Activated naive CD8-positive, alpha-beta T cell (primary cell): ENCODE data around the gene BTBD6.

ENCODE experiments used
- H3K27ac Mint-ChIP-seq: one replicate; pipeline ENCODE4 v1.8.0; 2021; ENCODE audit warnings: mixed read lengths
- H3K27me3 Mint-ChIP-seq: one replicate; pipeline ENCODE4 v1.8.0; 2021; ENCODE audit warnings: mixed read lengths
- H3K36me3 Mint-ChIP-seq: one replicate; pipeline ENCODE4 v1.8.0; 2021; ENCODE audit warnings: mixed read lengths
- H3K4me1 Mint-ChIP-seq: one replicate; pipeline ENCODE4 v1.8.0; 2021; ENCODE audit warnings: low read depth, mixed read lengths
- H3K4me3 Mint-ChIP-seq: one replicate; pipeline ENCODE4 v1.8.0; 2021; ENCODE audit warnings: mild to moderate bottlenecking, mixed read lengths
- H3K9me3 Mint-ChIP-seq: one replicate; pipeline ENCODE4 v1.8.0; 2021; ENCODE audit warnings: low read depth, mixed read lengths

The BTBD6 gene

DNA sequence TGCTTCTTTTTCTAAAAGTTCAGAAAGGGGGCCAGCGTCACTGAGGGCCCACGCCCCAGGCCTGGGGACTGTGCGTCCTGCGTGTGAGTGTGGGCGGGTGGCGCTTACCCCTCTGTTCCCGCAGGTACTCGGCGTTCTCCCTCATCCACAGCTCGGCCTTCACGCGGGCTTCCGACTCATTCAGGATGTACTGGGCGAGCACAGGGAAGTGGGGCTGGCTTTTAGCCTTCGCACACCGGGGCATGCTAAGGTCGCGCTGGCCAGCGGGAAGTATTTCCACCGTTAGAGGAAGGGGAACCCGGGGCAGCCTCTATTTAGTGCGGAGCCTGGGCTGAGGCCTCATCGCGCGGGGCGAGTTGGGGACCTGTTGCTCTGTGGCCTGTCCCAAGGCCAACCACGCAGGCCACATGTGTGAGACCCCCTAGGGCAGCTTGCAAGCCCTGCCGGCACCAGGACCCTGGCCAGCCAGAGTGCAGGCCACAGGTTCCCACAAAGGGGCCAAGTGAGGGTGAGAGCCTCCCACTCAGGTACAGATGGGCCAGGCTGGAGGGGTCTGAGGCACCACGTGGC, 29.2 kb upstream of the BTBD6 start:
- Mint-ChIP-seq H3K27ac (no peak overlapping the region), H3K36me3 (peaks cover 8% of the 10 kb centered on the region), H3K9me3 (no peaks in the 10 kb centered on the region)

DNA sequence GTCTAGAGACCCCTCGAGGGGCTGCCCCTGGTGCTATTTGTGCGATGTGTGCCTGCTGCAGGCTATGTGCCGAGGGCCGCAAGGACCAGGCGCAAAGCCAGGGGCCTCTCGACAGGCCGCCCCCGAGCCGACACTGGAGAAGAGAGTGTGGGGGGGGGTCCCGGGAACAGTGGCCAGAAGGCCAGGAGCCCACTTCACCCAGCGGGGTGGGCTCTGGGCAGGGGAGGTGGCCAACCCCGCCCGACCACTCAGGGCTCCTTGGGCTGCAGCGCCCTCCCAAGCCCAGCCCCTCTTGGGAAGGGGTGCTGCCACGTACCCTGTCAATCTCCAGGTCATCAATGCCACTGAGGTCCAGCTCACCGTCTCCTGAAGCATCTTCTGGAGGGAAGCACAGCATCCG, 28.6 kb upstream of the BTBD6 start:
- Mint-ChIP-seq H3K27me3 (no peaks in the 10 kb centered on the region), H3K27ac (no peak overlapping the region), H3K4me1 (no peaks in the 10 kb centered on the region), H3K4me3 (no peak overlapping the region), H3K36me3 (peaks cover 8% of the 10 kb centered on the region), H3K9me3 (no peaks in the 10 kb centered on the region)

More for the DNA sequence above, 29.2 kb upstream of the BTBD6 start:
- H3K4me1 Mint-ChIP-seq = no peaks in the 10 kb centered on the region
- H3K4me3 Mint-ChIP-seq = no peak overlapping the region
- no peaks in the 10 kb centered on the region for H3K27me3 Mint-ChIP-seq

DNA sequence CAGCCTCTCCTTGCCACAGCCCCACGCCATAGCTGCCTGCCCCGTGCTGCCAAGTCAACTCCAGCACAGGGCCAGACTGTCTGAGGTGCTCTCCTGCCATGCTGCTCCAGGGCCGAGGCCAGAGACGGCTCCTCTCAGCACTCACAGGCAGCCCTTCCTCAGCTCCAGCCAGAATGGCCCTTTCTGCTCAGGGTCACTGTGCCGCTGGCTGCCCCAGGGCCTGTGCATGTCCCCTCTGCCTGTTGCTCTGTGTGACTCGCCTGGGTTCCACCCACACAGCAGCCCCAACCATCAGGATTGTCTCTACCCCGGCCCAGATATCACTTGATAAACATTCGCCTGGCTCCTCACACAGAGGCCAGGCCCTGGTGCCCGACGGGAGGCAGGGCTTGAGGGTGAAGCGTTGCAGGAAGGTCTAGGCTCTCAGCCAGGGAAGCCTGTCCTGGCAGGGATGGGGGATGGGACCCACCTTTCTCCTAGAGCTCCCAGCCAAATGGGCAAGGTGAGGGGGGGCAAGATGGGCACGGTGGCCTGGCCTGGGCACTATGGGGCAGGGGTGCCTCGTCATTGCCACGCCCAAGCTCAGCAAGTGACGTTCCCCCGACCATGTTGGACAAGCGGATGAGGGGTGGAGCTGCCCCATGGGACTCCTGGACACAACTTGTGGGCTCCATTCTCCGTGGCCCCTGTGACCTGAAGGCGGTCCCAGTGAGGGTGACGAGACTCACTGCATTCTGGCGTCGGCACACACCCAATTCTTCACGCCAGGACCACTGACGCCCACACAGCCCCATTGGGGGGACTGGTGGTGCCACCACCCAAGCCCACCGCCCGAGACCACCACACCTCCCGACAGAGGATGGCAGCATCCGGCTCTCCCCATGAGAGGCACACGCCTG, 27.4 kb upstream of the BTBD6 start:
- no peaks in the 10 kb centered on the region for H3K9me3 Mint-ChIP-seq
- H3K4me1 Mint-ChIP-seq = no peaks in the 10 kb centered on the region
- H3K4me3 Mint-ChIP-seq = no peak overlapping the region
- H3K27me3 Mint-ChIP-seq = no peaks in the 10 kb centered on the region
- no peak overlapping the region for H3K27ac Mint-ChIP-seq
- H3K36me3 Mint-ChIP-seq = peaks cover 3% of the 10 kb centered on the region

DNA sequence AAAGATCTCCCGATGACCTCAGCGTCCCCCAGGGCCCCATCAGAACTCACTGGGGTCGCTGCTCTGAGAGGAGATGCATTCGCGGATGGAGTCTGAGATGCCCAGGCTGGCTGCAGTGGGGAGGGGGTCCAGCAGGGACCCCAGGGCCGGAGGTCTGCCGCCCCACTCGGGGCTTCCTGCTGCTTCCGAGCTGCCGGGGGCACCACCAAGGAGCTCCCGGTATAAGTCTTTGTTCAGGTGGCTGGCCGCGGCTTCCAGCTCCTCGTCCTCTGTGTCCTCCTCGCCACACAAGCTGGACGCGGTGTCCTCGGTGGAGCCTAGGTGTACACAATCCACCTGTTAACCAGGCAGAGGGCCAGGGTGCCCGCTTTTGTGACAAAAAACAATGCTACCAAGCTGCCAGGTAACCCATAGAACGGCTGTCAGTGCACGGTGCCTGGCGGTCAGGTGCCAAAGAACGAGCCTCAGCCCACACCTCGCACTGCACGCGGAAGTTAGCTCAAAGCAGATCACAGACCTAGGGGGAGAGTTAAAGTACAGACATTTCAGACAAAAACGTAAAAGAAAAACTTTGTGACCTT, 26.6 kb upstream of the BTBD6 start:
- peaks cover 3% of the 10 kb centered on the region for H3K36me3 Mint-ChIP-seq
- no peaks in the 10 kb centered on the region for H3K27me3 Mint-ChIP-seq
- H3K9me3 Mint-ChIP-seq = no peaks in the 10 kb centered on the region
- no peak overlapping the region for H3K4me3 Mint-ChIP-seq
- H3K4me1 Mint-ChIP-seq = no peaks in the 10 kb centered on the region
- no peak overlapping the region for H3K27ac Mint-ChIP-seq

DNA sequence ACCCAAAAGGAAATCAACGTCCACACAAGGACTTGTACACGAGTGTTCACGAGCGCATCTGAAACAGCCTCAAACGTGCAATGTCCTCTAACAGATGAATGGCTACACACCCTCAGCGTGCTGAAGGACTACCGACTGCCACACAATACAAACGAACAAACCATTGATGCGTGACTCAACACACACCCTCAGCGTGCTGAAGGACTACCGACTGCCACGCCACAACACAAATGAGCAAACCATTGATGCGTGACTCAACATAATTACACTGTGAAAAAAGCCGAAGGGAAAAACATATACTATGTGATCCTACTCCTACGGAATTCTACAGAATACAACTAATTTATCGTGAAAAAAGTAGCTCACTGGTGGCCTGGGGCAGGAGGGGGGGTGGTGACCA, 25.1 kb upstream of the BTBD6 start:
- H3K4me1 Mint-ChIP-seq = no peaks in the 10 kb centered on the region
- no peak overlapping the region for H3K4me3 Mint-ChIP-seq
- no peak overlapping the region for H3K27ac Mint-ChIP-seq
- no peaks in the 10 kb centered on the region for H3K9me3 Mint-ChIP-seq
- H3K27me3 Mint-ChIP-seq = no peaks in the 10 kb centered on the region
- peaks cover 3% of the 10 kb centered on the region for H3K36me3 Mint-ChIP-seq

DNA sequence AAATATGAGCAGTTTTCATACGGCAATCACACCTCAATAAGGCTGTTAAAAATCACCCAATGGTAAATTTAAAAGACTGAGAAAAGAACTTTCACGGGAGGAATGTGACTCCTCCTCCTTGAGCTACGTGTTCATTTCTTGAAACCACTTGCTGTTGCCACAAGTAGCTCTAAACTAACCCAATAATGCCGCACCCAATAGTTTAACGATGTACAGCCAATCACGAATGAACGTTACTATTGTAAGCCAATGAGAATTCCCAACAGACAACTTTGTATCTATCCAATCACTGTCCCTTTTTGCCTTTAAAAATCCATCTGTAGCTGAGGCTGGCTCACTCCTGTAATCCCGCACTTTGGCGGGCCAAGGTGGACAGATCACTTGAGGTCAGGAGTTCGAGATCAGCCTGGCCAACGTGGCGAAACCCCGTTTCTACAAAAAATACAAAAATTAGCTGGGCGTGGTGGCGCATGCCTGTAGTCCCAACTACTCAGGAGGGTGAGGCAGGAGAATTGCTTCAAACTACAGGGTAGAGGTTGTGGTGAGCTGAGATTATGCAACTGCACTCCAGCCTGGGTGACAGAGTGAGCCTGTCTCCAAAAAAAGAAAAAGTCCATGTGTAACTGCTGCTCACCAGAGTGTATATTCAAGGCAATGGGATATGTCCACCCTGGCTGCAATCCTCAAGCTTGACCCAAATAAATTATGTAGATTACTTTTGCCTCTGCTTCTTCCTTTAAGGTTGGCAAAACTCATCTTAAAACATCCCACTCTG, 24.4 kb upstream of the BTBD6 start:
- Mint-ChIP-seq H3K27me3 (no peaks in the 10 kb centered on the region), H3K4me1 (no peaks in the 10 kb centered on the region), H3K4me3 (no peak overlapping the region), H3K27ac (no peak overlapping the region), H3K9me3 (no peaks in the 10 kb centered on the region), H3K36me3 (peaks cover 3% of the 10 kb centered on the region)

DNA sequence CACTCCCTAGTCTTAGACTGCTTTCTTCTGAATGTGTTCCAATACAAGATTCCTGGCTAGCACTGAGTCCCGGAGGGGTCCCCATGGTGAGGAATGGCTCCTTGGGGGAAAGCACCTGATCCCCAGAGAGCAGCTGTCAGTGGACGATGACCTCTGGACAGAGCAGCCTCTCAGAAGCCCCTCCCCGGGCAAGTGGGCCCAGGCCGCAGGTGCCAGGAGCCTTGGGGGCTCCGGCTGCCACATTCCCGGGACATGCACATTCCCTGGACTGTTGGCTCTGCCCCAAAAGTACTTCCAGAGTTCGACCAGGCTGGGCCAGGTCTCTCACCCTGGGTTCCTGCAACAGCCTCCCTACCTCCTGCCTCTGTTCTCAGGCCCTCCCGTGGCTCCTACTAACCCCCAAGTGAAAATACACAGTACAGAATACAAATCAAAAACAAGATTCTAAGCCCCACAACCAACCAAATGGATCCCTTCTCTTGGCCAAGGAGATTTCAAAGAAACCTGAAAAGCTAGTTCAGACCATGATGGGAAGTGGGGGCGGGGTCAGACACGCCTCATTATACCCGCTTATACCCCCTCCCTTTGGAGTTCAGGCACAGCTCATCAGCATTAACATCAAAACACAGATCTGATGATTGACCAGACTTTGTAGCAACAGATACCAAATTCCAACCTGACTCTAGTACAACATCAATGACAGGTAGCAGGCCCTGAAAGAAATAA, 23.3 kb upstream of the BTBD6 start:
- no peaks in the 10 kb centered on the region for H3K27me3 Mint-ChIP-seq
- H3K4me3 Mint-ChIP-seq = no peak overlapping the region
- H3K36me3 Mint-ChIP-seq = peaks cover 3% of the 10 kb centered on the region
- no peak overlapping the region for H3K27ac Mint-ChIP-seq
- H3K9me3 Mint-ChIP-seq = no peaks in the 10 kb centered on the region
- no peaks in the 10 kb centered on the region for H3K4me1 Mint-ChIP-seq

DNA sequence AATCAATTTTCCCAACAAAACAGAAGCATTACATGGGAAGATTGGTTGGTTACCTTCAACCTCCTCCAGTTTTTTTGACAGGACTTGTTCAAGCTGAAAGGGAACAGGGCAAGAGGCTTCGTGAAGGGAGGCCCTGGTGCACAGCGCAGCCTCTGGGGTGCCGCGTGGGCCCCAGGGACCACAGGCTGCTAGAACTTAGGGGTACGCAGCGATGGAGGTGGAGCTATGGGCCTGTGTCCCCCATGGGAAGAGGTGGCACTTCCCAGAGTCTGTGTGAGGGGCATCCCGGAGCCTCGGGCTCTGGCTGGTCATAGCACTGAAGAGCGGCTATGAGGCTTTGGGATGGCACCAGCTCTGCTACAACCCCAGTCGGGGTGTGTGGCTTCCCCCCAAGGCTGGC, 22.1 kb upstream of the BTBD6 start:
- H3K36me3 Mint-ChIP-seq = peaks cover 3% of the 10 kb centered on the region
- no peaks in the 10 kb centered on the region for H3K9me3 Mint-ChIP-seq
- no peaks in the 10 kb centered on the region for H3K4me1 Mint-ChIP-seq
- no peak overlapping the region for H3K4me3 Mint-ChIP-seq
- no peak overlapping the region for H3K27ac Mint-ChIP-seq
- no peaks in the 10 kb centered on the region for H3K27me3 Mint-ChIP-seq

DNA sequence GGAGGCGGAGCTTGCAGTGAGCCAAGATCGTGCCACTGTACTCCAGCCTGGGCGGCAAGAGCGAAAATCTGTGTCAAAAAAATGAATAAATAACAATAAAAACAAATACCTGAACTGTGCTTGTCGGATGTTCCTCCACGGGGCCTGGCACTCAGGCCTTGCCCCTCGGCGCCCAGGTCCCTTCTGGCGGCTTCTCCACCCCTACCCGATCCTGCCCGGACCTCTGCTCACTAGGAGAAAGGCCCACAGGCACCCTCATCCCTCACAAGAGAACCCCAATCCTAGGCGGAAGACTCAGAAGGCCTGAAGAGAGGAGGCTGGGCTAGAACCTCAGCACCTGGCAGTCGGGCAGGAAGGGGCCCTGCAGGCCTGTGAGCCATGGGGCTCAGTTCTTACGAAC, 21.0 kb upstream of the BTBD6 start:
- peaks cover 3% of the 10 kb centered on the region for H3K36me3 Mint-ChIP-seq
- H3K27me3 Mint-ChIP-seq = no peaks in the 10 kb centered on the region
- no peaks in the 10 kb centered on the region for H3K4me1 Mint-ChIP-seq
- no peak overlapping the region for H3K4me3 Mint-ChIP-seq
- H3K27ac Mint-ChIP-seq = no peak overlapping the region
- no peaks in the 10 kb centered on the region for H3K9me3 Mint-ChIP-seq

DNA sequence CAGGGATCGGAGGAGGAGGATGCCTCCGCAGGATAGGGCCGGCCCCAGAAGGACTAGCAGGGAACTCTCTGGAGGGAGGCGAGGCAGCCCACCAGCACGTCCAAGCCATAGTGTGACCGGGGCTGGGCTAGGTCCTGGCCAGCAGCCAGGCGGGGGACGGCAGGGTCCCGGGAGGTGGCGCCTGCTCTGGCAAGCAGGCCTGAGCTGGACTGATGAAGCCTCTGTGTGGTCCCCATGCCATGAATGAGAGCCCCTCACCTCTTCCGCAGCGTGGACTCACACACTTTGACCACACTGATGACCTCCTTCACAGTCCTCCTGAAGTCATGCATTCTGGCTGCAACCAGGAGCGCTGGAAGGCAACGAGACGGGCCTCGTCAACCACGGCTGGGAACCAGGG, 19.8 kb upstream of the BTBD6 start:
- Mint-ChIP-seq H3K27me3 (no peaks in the 10 kb centered on the region), H3K4me3 (no peak overlapping the region), H3K27ac (no peak overlapping the region), H3K9me3 (no peaks in the 10 kb centered on the region), H3K4me1 (no peaks in the 10 kb centered on the region), H3K36me3 (no peaks in the 10 kb centered on the region)

DNA sequence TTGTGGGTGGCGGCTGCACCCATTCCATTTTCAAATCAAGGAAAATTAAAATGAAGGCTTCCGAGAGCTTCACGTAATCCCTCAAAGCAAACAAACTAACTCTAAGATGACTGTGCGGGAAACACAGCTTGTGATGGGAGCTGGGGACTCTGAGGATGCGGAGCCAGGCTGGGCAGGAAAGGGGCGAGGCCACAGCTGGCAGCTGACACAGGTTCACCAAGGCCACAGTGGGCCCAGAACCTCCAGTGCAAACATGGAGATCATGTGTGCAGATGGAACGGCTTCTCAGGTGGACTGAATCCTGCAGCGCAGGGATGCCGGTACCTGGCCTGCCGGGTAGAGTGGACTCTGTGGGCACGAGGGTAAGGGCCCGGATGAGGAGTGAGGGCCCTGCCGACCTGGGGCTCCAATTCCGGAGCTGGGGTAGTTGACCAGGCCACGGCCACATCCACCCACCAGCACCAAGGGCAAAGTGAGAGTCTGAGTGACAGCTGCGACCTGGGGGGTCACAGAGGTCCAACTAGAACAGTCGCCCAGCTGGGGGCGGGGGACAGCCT, 19.2 kb upstream of the BTBD6 start:
- Mint-ChIP-seq H3K36me3 (no peaks in the 10 kb centered on the region), H3K9me3 (no peaks in the 10 kb centered on the region), H3K4me3 (no peak overlapping the region), H3K4me1 (no peaks in the 10 kb centered on the region), H3K27me3 (no peaks in the 10 kb centered on the region), H3K27ac (no peak overlapping the region)

DNA sequence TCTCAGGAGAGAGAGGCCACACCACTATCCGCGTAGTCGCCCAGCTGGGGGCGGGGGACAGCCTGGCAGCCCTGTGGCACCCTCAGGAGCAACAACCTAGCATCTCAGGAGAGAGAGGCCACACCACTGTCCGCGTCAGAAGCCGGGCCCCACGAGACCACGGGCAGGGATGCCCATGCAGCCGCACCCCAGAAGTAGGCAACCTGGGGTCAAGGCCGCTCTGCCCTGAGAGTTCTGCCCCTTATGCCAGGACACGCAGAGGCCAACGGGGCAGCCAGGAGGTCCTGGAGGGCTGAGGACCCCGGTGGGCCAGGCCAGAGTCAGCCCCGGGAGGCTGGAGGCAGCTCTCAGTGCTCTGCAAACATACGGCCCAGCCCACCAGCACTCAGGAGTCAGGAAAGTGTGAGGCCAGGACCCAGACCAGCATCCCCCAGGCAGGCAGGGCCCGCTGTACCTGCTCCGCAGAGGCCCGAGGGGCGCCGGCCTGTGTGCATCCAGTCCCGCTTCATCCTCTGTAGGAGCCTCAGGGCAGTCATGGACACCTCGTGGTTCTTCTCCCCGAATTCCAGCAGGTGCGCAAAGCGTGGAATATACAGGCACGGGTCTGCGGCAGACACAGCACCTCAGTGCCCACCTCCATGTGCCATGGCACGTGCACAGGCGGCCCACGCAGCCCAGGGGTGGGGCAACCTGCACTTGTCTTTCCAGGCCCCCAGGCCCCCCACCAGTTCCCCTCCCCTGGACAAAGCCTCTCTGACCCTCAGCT, 7.3 kb upstream of the BTBD6 start:
- Mint-ChIP-seq H3K27me3 (no peaks in the 10 kb centered on the region), H3K4me3 (no peak overlapping the region), H3K4me1 (peaks cover 7% of the 10 kb centered on the region), H3K27ac (no peak overlapping the region), H3K36me3 (no peaks in the 10 kb centered on the region), H3K9me3 (no peaks in the 10 kb centered on the region)

DNA sequence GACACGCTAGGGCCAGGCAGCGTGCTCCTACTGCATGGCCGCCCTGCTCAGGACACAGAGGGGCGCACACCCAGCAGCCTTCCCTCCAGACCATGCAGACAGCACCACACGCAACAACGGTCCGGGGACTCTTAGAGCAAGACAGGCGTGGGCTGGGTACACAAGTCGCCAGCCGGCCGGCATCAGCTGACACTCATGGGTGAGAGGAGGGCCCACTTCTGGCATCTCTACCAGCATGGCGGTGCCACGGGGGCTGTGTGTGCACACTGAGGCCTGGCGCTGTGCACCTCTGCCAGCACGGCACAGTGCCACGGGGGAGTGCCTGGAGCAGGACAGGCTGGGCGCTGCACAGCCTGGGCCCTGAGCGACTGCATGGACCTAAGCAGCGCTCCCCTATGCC, 6.7 kb upstream of the BTBD6 start:
- H3K4me3 Mint-ChIP-seq = no peak overlapping the region
- H3K9me3 Mint-ChIP-seq = no peaks in the 10 kb centered on the region
- no peaks in the 10 kb centered on the region for H3K36me3 Mint-ChIP-seq
- H3K27ac Mint-ChIP-seq = no peak overlapping the region
- H3K4me1 Mint-ChIP-seq = peaks cover 9% of the 10 kb centered on the region
- H3K27me3 Mint-ChIP-seq = no peaks in the 10 kb centered on the region

DNA sequence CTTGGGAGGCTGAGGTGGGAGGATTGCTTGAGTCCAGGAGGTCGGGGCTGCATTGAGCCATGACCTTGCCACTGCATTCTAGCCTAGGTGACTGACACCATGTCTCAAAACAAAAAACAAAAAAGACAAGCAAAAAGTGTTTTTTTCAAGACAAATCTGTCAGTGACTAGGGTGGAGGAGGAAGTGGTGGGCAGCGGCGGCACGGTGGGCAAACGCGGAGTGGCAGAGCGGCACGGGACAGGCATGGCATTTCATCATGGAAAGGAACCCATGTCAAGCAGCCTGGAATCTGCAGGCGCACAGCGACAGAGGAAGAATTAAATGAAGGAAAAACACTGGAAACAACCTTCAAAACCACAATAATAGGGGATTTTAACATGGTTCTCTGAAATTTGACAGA, 4.0 kb upstream of the BTBD6 start:
- no peaks in the 10 kb centered on the region for H3K9me3 Mint-ChIP-seq
- H3K36me3 Mint-ChIP-seq = no peaks in the 10 kb centered on the region
- no peaks in the 10 kb centered on the region for H3K27me3 Mint-ChIP-seq
- no peak overlapping the region for H3K4me3 Mint-ChIP-seq
- H3K4me1 Mint-ChIP-seq = peaks cover 14% of the 10 kb centered on the region
- H3K27ac Mint-ChIP-seq = no peak overlapping the region
